ENCODE results near the gene ZNF850.

The ZNF850 gene

GRCh38 chr19:36707134-36707533 lies 65.5 kb downstream of the ZNF850 start:
- CTCF ChIA-PET = interaction anchor here (0.7 kb wide), 1 partner anchor 128 kb away, joined by 4 read pairs; no protein-coding TSS in a partner anchor
- TF ChIP-seq CTCF (IDR thresholded peaks at IDR 0.05; ENCODE audit: insufficient read depth, low read length, missing control alignments) = no peak
- no peak overlapping the region for H3K4me3 ChIP-seq (ENCODE audit: low read depth, low read length)
- POLR2A ChIA-PET = no interaction called here
- DNase-seq (ENCODE audit: low read depth, low spot score) = no peak

GRCh38 chr19:36688058-36688457 lies 84.5 kb downstream of the ZNF850 start:
- no peak for TF ChIP-seq CTCF (IDR thresholded peaks at IDR 0.05; ENCODE audit: insufficient read depth, low read length, missing control alignments)
- DNase-seq (ENCODE audit: low read depth, low spot score) = no peak
- CTCF ChIA-PET = no interaction called here
- H3K4me3 ChIP-seq (ENCODE audit: low read depth, low read length) = peak overlapping the region; percentile 98
- POLR2A ChIA-PET = no interaction called here

GRCh38 chr19:36687214-36688056 lies 85.2 kb downstream of the ZNF850 start, which contains the start of gene ZNF567:
Gene ZNF567, plus strand, starts transcription at chr19:36687612. Its CDS starts 7,256 bp downstream, at chr19:36694868.
- ChIA-PET POLR2A (no interaction called here), CTCF (interaction anchor here (2.2 kb wide), 1 partner anchor 11 kb away, joined by 6 read pairs; no protein-coding TSS in a partner anchor)
- no peak for TF ChIP-seq CTCF (IDR thresholded peaks at IDR 0.05; ENCODE audit: insufficient read depth, low read length, missing control alignments)

GRCh38 chr19:36686365-36687213 lies 86.0 kb downstream of the ZNF850 start:
- CTCF ChIA-PET = interaction anchor here (2.2 kb wide), 1 partner anchor 10 kb away, joined by 6 read pairs; no protein-coding TSS in a partner anchor
- no peak for TF ChIP-seq CTCF (IDR thresholded peaks at IDR 0.05; ENCODE audit: insufficient read depth, low read length, missing control alignments)
- POLR2A ChIA-PET = no interaction called here
- H3K4me3 ChIP-seq (ENCODE audit: low read depth, low read length) = peak overlapping the region; percentile 98
- no peak for DNase-seq (ENCODE audit: low read depth, low spot score)

More at GRCh38 chr19:36687214-36688056, 85.2 kb downstream of the ZNF850 start, which contains the start of gene ZNF567:
- DNase-seq (ENCODE audit: low read depth, low spot score) = peak; percentile 47
- H3K4me3 ChIP-seq (ENCODE audit: low read depth, low read length) = peak within 1 kb of the TSS; percentile 98

GRCh38 chr19:36685835-36686234 lies 86.8 kb downstream of the ZNF850 start:
- no peak overlapping the region for H3K4me3 ChIP-seq (ENCODE audit: low read depth, low read length)
- ChIA-PET POLR2A (no interaction called here), CTCF (interaction anchor here (2.2 kb wide), 1 partner anchor 9 kb away, joined by 6 read pairs; no protein-coding TSS in a partner anchor)
- no peak for TF ChIP-seq CTCF (IDR thresholded peaks at IDR 0.05; ENCODE audit: insufficient read depth, low read length, missing control alignments)
- no peak for DNase-seq (ENCODE audit: low read depth, low spot score)

GRCh38 chr19:36679455-36679854 lies 93.2 kb downstream of the ZNF850 start:
- no peak overlapping the region for H3K4me3 ChIP-seq (ENCODE audit: low read depth, low read length)
- TF ChIP-seq CTCF (IDR thresholded peaks at IDR 0.05; ENCODE audit: insufficient read depth, low read length, missing control alignments) = no peak
- CTCF ChIA-PET = no interaction called here
- no peak for DNase-seq (ENCODE audit: low read depth, low spot score)
- POLR2A ChIA-PET = no interaction called here
